ENCODE measurements around the gene HEPACAM.

HEPACAM gene

GRCh38 chr11:124953753-124954589 is 18.1 kb upstream of the HEPACAM start, which contains the start of gene CCDC15:
Gene CCDC15 (plus strand): TSS chr11:124954202. CDS start chr11:124954733, 531 bp downstream.
- peak within 1 kb of the TSS; percentile 91 for H2AFZ ChIP-seq (ENCODE audit: low read depth, low read length)
- H3K4me1 ChIP-seq (ENCODE audit: insufficient read depth, low read length), result peaks cover 10% of the 10 kb centered on the region
- peak within 1 kb of the TSS; percentile 92 for H3K4me3 ChIP-seq (ENCODE audit: low read length)
- no peaks in the 10 kb centered on the region for H3K27me3 ChIP-seq (ENCODE audit: insufficient read depth, low read length)
- H3K9me3 ChIP-seq (ENCODE audit: low read length), result no peaks in the 10 kb centered on the region
- H3K36me3 ChIP-seq (ENCODE audit: insufficient read depth, low read length), result no peaks in the 10 kb centered on the region

- Histone ChIP-seq H2AFZ (ENCODE audit: low read depth, low read length) (no peak overlapping the region), H3K4me1 (ENCODE audit: insufficient read depth, low read length) (peaks cover 10% of the 10 kb centered on the region), H3K4me3 (ENCODE audit: low read length) (no peak overlapping the region), H3K9me3 (ENCODE audit: low read length) (no peaks in the 10 kb centered on the region), H3K27me3 (ENCODE audit: insufficient read depth, low read length) (no peaks in the 10 kb centered on the region), H3K36me3 (ENCODE audit: insufficient read depth, low read length) (no peaks in the 10 kb centered on the region)
Observed at GRCh38 chr11:124951341-124951740, 15.5 kb upstream of the HEPACAM start.

- no peak overlapping the region for H2AFZ ChIP-seq (ENCODE audit: low read depth, low read length)
Observed at GRCh38 chr11:124950601-124951330, 14.9 kb upstream of the HEPACAM start.

GRCh38 chr11:124946735-124947141 is 10.9 kb upstream of the HEPACAM start:
- Histone ChIP-seq H3K27me3 (ENCODE audit: insufficient read depth, low read length) (no peaks in the 10 kb centered on the region), H3K4me1 (ENCODE audit: insufficient read depth, low read length) (peaks cover 13% of the 10 kb centered on the region), H3K4me3 (ENCODE audit: low read length) (no peak overlapping the region), H2AFZ (ENCODE audit: low read depth, low read length) (no peak overlapping the region), H3K9me3 (ENCODE audit: low read length) (no peaks in the 10 kb centered on the region), H3K36me3 (ENCODE audit: insufficient read depth, low read length) (no peaks in the 10 kb centered on the region)

More at GRCh38 chr11:124950601-124951330, 14.9 kb upstream of the HEPACAM start:
- no peaks in the 10 kb centered on the region for H3K27me3 ChIP-seq (ENCODE audit: insufficient read depth, low read length)
- H3K4me3 ChIP-seq (ENCODE audit: low read length), result no peak overlapping the region
- H3K36me3 ChIP-seq (ENCODE audit: insufficient read depth, low read length), result no peaks in the 10 kb centered on the region
- H3K4me1 ChIP-seq (ENCODE audit: insufficient read depth, low read length), result peaks cover 10% of the 10 kb centered on the region
- H3K9me3 ChIP-seq (ENCODE audit: low read length), result no peaks in the 10 kb centered on the region

GRCh38 chr11:124945826-124946225 is 10.0 kb upstream of the HEPACAM start:
- peaks cover 13% of the 10 kb centered on the region for H3K4me1 ChIP-seq (ENCODE audit: insufficient read depth, low read length)
- no peak overlapping the region for H2AFZ ChIP-seq (ENCODE audit: low read depth, low read length)
- no peaks in the 10 kb centered on the region for H3K9me3 ChIP-seq (ENCODE audit: low read length)
- no peak overlapping the region for H3K4me3 ChIP-seq (ENCODE audit: low read length)
- no peaks in the 10 kb centered on the region for H3K36me3 ChIP-seq (ENCODE audit: insufficient read depth, low read length)
- H3K27me3 ChIP-seq (ENCODE audit: insufficient read depth, low read length), result no peaks in the 10 kb centered on the region

- Histone ChIP-seq H2AFZ (ENCODE audit: low read depth, low read length) (no peak overlapping the region), H3K4me1 (ENCODE audit: insufficient read depth, low read length) (peaks cover 13% of the 10 kb centered on the region), H3K4me3 (ENCODE audit: low read length) (no peak overlapping the region), H3K36me3 (ENCODE audit: insufficient read depth, low read length) (no peaks in the 10 kb centered on the region), H3K9me3 (ENCODE audit: low read length) (no peaks in the 10 kb centered on the region), H3K27me3 (ENCODE audit: insufficient read depth, low read length) (no peaks in the 10 kb centered on the region)
Observed at GRCh38 chr11:124944565-124944964, 8.7 kb upstream of the HEPACAM start.

- Histone ChIP-seq H3K9me3 (ENCODE audit: low read length) (no peaks in the 10 kb centered on the region), H3K4me3 (ENCODE audit: low read length) (no peak overlapping the region), H3K4me1 (ENCODE audit: insufficient read depth, low read length) (peaks cover 13% of the 10 kb centered on the region), H3K36me3 (ENCODE audit: insufficient read depth, low read length) (no peaks in the 10 kb centered on the region), H3K27me3 (ENCODE audit: insufficient read depth, low read length) (no peaks in the 10 kb centered on the region), H2AFZ (ENCODE audit: low read depth, low read length) (no peak overlapping the region)
Observed at GRCh38 chr11:124943741-124944140, 7.9 kb upstream of the HEPACAM start.

- Histone ChIP-seq H3K4me1 (ENCODE audit: insufficient read depth, low read length) (peaks cover 13% of the 10 kb centered on the region), H2AFZ (ENCODE audit: low read depth, low read length) (peak overlapping the region; percentile 96), H3K4me3 (ENCODE audit: low read length) (no peak overlapping the region), H3K9me3 (ENCODE audit: low read length) (no peaks in the 10 kb centered on the region), H3K36me3 (ENCODE audit: insufficient read depth, low read length) (no peaks in the 10 kb centered on the region), H3K27me3 (ENCODE audit: insufficient read depth, low read length) (no peaks in the 10 kb centered on the region)
Observed at GRCh38 chr11:124943254-124943616, 7.4 kb upstream of the HEPACAM start.

GRCh38 chr11:124942466-124943253 is 6.8 kb upstream of the HEPACAM start:
- Histone ChIP-seq H3K9me3 (ENCODE audit: low read length) (no peaks in the 10 kb centered on the region), H3K36me3 (ENCODE audit: insufficient read depth, low read length) (no peaks in the 10 kb centered on the region), H3K4me1 (ENCODE audit: insufficient read depth, low read length) (peaks cover 13% of the 10 kb centered on the region), H3K27me3 (ENCODE audit: insufficient read depth, low read length) (no peaks in the 10 kb centered on the region), H3K4me3 (ENCODE audit: low read length) (no peak overlapping the region), H2AFZ (ENCODE audit: low read depth, low read length) (peak overlapping the region; percentile 96)

- Histone ChIP-seq H3K27me3 (ENCODE audit: insufficient read depth, low read length) (peaks cover under 1% of the 10 kb centered on the region), H3K4me3 (ENCODE audit: low read length) (no peak overlapping the region), H3K4me1 (ENCODE audit: insufficient read depth, low read length) (peaks cover 13% of the 10 kb centered on the region), H2AFZ (ENCODE audit: low read depth, low read length) (no peak overlapping the region), H3K9me3 (ENCODE audit: low read length) (no peaks in the 10 kb centered on the region), H3K36me3 (ENCODE audit: insufficient read depth, low read length) (no peaks in the 10 kb centered on the region)
Observed at GRCh38 chr11:124941703-124942102, 5.9 kb upstream of the HEPACAM start.

- Histone ChIP-seq H3K9me3 (ENCODE audit: low read length) (no peaks in the 10 kb centered on the region), H3K27me3 (ENCODE audit: insufficient read depth, low read length) (peaks cover 8% of the 10 kb centered on the region), H3K4me3 (ENCODE audit: low read length) (no peak overlapping the region), H3K4me1 (ENCODE audit: insufficient read depth, low read length) (peaks cover 25% of the 10 kb centered on the region), H3K36me3 (ENCODE audit: insufficient read depth, low read length) (no peaks in the 10 kb centered on the region), H2AFZ (ENCODE audit: low read depth, low read length) (no peak overlapping the region)
Observed at GRCh38 chr11:124938970-124939369, 3.1 kb upstream of the HEPACAM start.

GRCh38 chr11:124938206-124938765 is 2.4 kb upstream of the HEPACAM start:
- no peak overlapping the region for H3K4me3 ChIP-seq (ENCODE audit: low read length)
- H3K36me3 ChIP-seq (ENCODE audit: insufficient read depth, low read length), result no peaks in the 10 kb centered on the region
- peaks cover 24% of the 10 kb centered on the region for H3K4me1 ChIP-seq (ENCODE audit: insufficient read depth, low read length)

More at GRCh38 chr11:124938206-124938765, 2.4 kb upstream of the HEPACAM start:
- no peaks in the 10 kb centered on the region for H3K9me3 ChIP-seq (ENCODE audit: low read length)
- peaks cover 11% of the 10 kb centered on the region for H3K27me3 ChIP-seq (ENCODE audit: insufficient read depth, low read length)
- no peak overlapping the region for H2AFZ ChIP-seq (ENCODE audit: low read depth, low read length)

Data from neuron (in vitro differentiated cells).